ENCODE results near the gene PIH1D2.

DNA sequence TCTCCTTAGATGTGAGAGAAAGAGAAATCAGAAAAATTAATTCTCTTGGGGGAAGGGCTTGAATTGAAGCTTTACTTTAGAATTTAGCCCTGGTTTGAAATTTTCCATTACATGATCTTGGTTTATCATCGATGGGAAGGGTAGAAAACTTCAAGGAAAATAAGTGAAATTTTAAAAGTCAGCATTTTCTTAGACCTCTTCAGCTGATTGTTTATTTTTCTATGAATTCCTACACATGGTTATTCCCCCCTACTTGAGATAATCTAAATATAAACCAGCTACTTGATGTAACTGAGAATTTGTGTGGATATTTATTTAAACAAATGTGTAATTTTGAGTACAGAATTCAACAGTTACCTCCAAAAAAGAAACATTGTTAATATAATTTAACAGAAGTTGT, 10.9 kb downstream of the PIH1D2 start:
- TF ChIP-seq POLR2A (IDR thresholded peaks at IDR 0.05) = no peak
- TF ChIP-seq, protein P1, sequence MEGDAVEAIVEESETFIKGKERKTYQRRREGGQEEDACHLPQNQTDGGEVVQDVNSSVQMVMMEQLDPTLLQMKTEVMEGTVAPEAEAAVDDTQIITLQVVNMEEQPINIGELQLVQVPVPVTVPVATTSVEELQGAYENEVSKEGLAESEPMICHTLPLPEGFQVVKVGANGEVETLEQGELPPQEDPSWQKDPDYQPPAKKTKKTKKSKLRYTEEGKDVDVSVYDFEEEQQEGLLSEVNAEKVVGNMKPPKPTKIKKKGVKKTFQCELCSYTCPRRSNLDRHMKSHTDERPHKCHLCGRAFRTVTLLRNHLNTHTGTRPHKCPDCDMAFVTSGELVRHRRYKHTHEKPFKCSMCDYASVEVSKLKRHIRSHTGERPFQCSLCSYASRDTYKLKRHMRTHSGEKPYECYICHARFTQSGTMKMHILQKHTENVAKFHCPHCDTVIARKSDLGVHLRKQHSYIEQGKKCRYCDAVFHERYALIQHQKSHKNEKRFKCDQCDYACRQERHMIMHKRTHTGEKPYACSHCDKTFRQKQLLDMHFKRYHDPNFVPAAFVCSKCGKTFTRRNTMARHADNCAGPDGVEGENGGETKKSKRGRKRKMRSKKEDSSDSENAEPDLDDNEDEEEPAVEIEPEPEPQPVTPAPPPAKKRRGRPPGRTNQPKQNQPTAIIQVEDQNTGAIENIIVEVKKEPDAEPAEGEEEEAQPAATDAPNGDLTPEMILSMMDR (IDR thresholded peaks at IDR 0.05) = no peak

Measured in uterus (tissue), 2 donors.